SK-N-SH (cell line): Measurements from ENCODE around the gene RFPL3. TPM values are rescaled to one million over a fixed set of nuclear protein-coding genes. Genes with fewer than 3 reads are reported as not detected.

ENCODE experiments used
- CTCF ChIA-PET: fragments of 300-600, 350-600 bp; formaldehyde crosslinking; extraction: SDS; loops from one replicate; lab custom pipeline; 2021; lab: Yijun Ruan, JAX
- POLR2A ChIA-PET: fragments of 350-600 bp; sonication (Branson Sonifier 250); formaldehyde crosslinking; extraction: SDS; loops from one replicate; lab custom pipeline; 2020; ENCODE audit warnings: antibody characterized with exemption, inconsistent platforms; lab: Yijun Ruan, JAX
- DNase-seq: peaks from one replicate; pipeline ENCODE4 v3.0.0; 2012
- H2AFZ ChIP-seq: fragments of 200-600 bp; sonication (generic); 2 replicates; pipeline ENCODE4 v1.8.1; 2016; ENCODE audit warnings: antibody characterized with exemption, mild to moderate bottlenecking, low read depth
- H3F3A ChIP-seq: fragments of 200-600 bp; sonication (generic); replicated peaks from 2 replicates; pipeline ENCODE3; 2016; ENCODE audit warnings: antibody characterized with exemption, mild to moderate bottlenecking; ENCODE audit not compliant: insufficient read depth
- H3K27ac ChIP-seq, 2 experiments: fragments of 200-500 bp in 1 of 2; fragments of 200-600 bp in 1 of 2; sonication (Bioruptor generic) in 1 of 2; sonication (generic), shearing (Covaris generic) in 1 of 2; 2 replicates each; pipeline versions ENCODE4 v1.5.1 to v1.6.1; 2014 to 2016; ENCODE audit warnings: low read depth in 2 of 2, inconsistent platforms in 1 of 2, low read length in 1 of 2, mild to moderate bottlenecking in 1 of 2, mixed read lengths in 1 of 2
- H3K27me3 ChIP-seq: fragments of 200-600 bp; sonication (generic), shearing (Covaris generic); 2 replicates; pipeline ENCODE4 v1.6.1; 2016; ENCODE audit warnings: mixed run types; ENCODE audit not compliant: insufficient read depth
- H3K36me3 ChIP-seq, 2 experiments: fragments of 200-500 bp in 1 of 2; fragments of 200-600 bp in 1 of 2; sonication (Bioruptor generic) in 1 of 2; sonication (generic) in 1 of 2; replicated peaks in 1 of 2; 2 replicates each; pipeline versions ENCODE3 to v1.5.1; 2014 to 2016; ENCODE audit warnings: low read length in 1 of 2, mild to moderate bottlenecking in 1 of 2; ENCODE audit not compliant: insufficient read depth in 2 of 2, control insufficient read depth in 1 of 2
- H3K4me1 ChIP-seq, 2 experiments: fragments of 200-500 bp in 1 of 2; fragments of 200-600 bp in 1 of 2; sonication (Bioruptor generic) in 1 of 2; sonication (generic), shearing (Covaris generic) in 1 of 2; 2 replicates each; pipeline versions ENCODE4 v1.5.1 to v1.6.1; 2014 to 2016; ENCODE audit warnings: low read depth in 1 of 2, low read length in 1 of 2, mixed run types in 1 of 2; ENCODE audit not compliant: insufficient read depth in 2 of 2, control insufficient read depth in 1 of 2
- H3K4me2 ChIP-seq: fragments of 200-600 bp; sonication (generic), shearing (Covaris generic); 2 replicates; pipeline ENCODE4 v1.6.1; 2017; ENCODE audit warnings: mixed run types
- H3K4me3 ChIP-seq, 2 experiments: fragments of 200-500 bp in 1 of 2; fragments of 200-600 bp in 1 of 2; sonication (Bioruptor generic) in 1 of 2; sonication (generic), shearing (Covaris generic) in 1 of 2; 2 replicates each; pipeline versions ENCODE4 v1.5.1 to v1.8.1; 2014 to 2016; ENCODE audit warnings: low read depth in 2 of 2, inconsistent platforms in 1 of 2, low read length in 1 of 2, mild to moderate bottlenecking in 1 of 2, mixed read lengths in 1 of 2, moderate library complexity in 1 of 2
- H3K79me2 ChIP-seq: fragments of 200-600 bp; sonication (generic); 2 replicates; pipeline ENCODE4 v1.8.1; 2017; ENCODE audit warnings: mild to moderate bottlenecking; ENCODE audit not compliant: insufficient read depth
- H3K9ac ChIP-seq: fragments of 200-600 bp; sonication (generic); 2 replicates; pipeline ENCODE4 v1.6.1; 2017; ENCODE audit warnings: mixed run types
- H3K9me2 ChIP-seq: fragments of 200-600 bp; sonication (generic); 2 replicates; pipeline ENCODE4 v1.6.1; 2017; ENCODE audit warnings: mixed run types
- H3K9me3 ChIP-seq: fragments of 200-600 bp; sonication (generic); 2 replicates; pipeline ENCODE4 v1.6.1; 2017; ENCODE audit warnings: mixed run types, mild to moderate bottlenecking, moderate library complexity
- H4K20me1 ChIP-seq: fragments of 200-600 bp; sonication (generic); 2 replicates; pipeline ENCODE4 v1.6.1; 2017; ENCODE audit warnings: mild to moderate bottlenecking, mixed run types; ENCODE audit not compliant: insufficient read depth
- CHD2 ChIP-seq: fragments of 150-350 bp; IDR thresholded peaks from 2 replicates; pipeline ENCODE4 v1.6.1; 2018; ENCODE audit warnings: low read length; ENCODE audit not compliant: partially characterized antibody
- EP300 ChIP-seq, 2 experiments: IDR thresholded peaks; 2 replicates each; pipeline versions ENCODE4 v1.4.0 to v1.6.1; 2012; ENCODE audit warnings: borderline replicate concordance in 1 of 2, low read depth in 1 of 2, low read length in 1 of 2
- EZH2phosphoT487 ChIP-seq: fragments of 200-600 bp; sonication (generic); IDR thresholded peaks from 2 replicates; pipeline ENCODE4 v1.6.1; 2017; ENCODE audit warnings: low read depth, mixed run types, mild to moderate bottlenecking, antibody characterized with exemption, moderate library complexity, borderline replicate concordance
- FOXJ3 ChIP-seq: sonication (generic); formaldehyde crosslinking; IDR thresholded peaks from 2 replicates; pipeline ENCODE4 v1.5.1; 2020; ENCODE audit warnings: mild to moderate bottlenecking, missing genetic modification reagents
- GABPA ChIP-seq: IDR thresholded peaks from 2 replicates; pipeline ENCODE4 v1.4.0; 2012; ENCODE audit warnings: low read depth, mild to moderate bottlenecking
- GATA2 ChIP-seq: sonication (generic); formaldehyde crosslinking; IDR thresholded peaks from 2 replicates; pipeline ENCODE4 v1.5.0; 2020; ENCODE audit warnings: mild to moderate bottlenecking, missing genetic modification reagents
- IRF3 ChIP-seq: fragments of 150-350 bp; IDR thresholded peaks from 2 replicates; pipeline ENCODE4 v1.6.1; 2016; ENCODE audit warnings: mild to moderate bottlenecking, low read depth, low read length
- JUND ChIP-seq: IDR thresholded peaks from 2 replicates; pipeline ENCODE4 v1.4.0; 2012
- MEF2A ChIP-seq: IDR thresholded peaks from 2 replicates; pipeline ENCODE4 v1.4.0; 2012; ENCODE audit warnings: low read depth, borderline replicate concordance
- MXI1 ChIP-seq: IDR thresholded peaks from 2 replicates; pipeline ENCODE4 v1.6.1; 2012; ENCODE audit warnings: mild to moderate bottlenecking, low read depth, low read length, improper control_type of control experiment
- POLR2AphosphoS5 ChIP-seq: IDR thresholded peaks from 2 replicates; pipeline ENCODE4 v1.6.1; 2012; ENCODE audit warnings: low read depth, low read length
- RFX5 ChIP-seq: IDR thresholded peaks from 2 replicates; pipeline ENCODE4 v1.6.1; 2012; ENCODE audit warnings: mild to moderate bottlenecking, improper control_type of control experiment, low read length
- SMC3 ChIP-seq: IDR thresholded peaks from 2 replicates; pipeline ENCODE4 v1.6.1; 2012; ENCODE audit warnings: low read depth, low read length, improper control_type of control experiment
- TAF1 ChIP-seq: IDR thresholded peaks from 2 replicates; pipeline ENCODE4 v1.6.1; 2012; ENCODE audit warnings: low read depth, mild to moderate bottlenecking, low read length, moderate library complexity, borderline replicate concordance
- YY1 ChIP-seq: IDR thresholded peaks from 2 replicates; pipeline ENCODE4 v1.4.0; 2012; ENCODE audit warnings: low read depth, mild to moderate bottlenecking
- WGBS: methylation state at CpG from one replicate; pipeline ENCODE4 v1.1.6; 2017; ENCODE audit warnings: low lambda C conversion rate; 5-methylcytosine and 5-hydroxymethylcytosine counted together
- polyA plus RNA-seq, 3 experiments: library from polyadenylated mRNA; depleted of rRNA; stranded (reverse); fragments of >200 nt; gene quantifications; 2 replicates each; pipeline ENCODE4 v1.2.3, GENCODE V29; 2012
- TF ChIP-seq, protein P1 (sequence below): IDR thresholded peaks from 2 replicates; pipeline ENCODE4 v1.6.1; 2012; ENCODE audit warnings: mild to moderate bottlenecking, low read depth, low read length, moderate library complexity
- TF ChIP-seq, protein P2 (sequence below): IDR thresholded peaks from 2 replicates; pipeline ENCODE4 v1.4.0; 2012; ENCODE audit warnings: low read depth, borderline replicate concordance

Gene RFPL3
- polyA plus RNA-seq, 1 of the 3 experiments (the other 2 are of a cell fraction): not detected

- no peak for DNase-seq
- 67% methylated on average over 17 of the region's 17 CpGs for WGBS
Observed at GRCh38 chr22:32334660-32335365, 22.9 kb upstream of the RFPL3 start.

More at GRCh38 chr22:32334660-32335365, 22.9 kb upstream of the RFPL3 start:
- Histone ChIP-seq H3K4me2 (no peak overlapping the region), H3K79me2 (no peaks in the 10 kb centered on the region), H4K20me1 (no peaks in the 10 kb centered on the region), H2AFZ (no peak overlapping the region), H3K27ac (no peak overlapping the region), H3K36me3 (no peaks in the 10 kb centered on the region), H3K4me1 (peaks cover 0 to 9% of the 10 kb centered on the region in 2 experiments; a peak in 1 of 4 replicates), H3K27me3 (no peaks in the 10 kb centered on the region), H3K9me2 (no peaks in the 10 kb centered on the region), H3K4me3 (no peak overlapping the region), H3F3A (no peaks in the 10 kb centered on the region), H3K9me3 (no peaks in the 10 kb centered on the region), H3K9ac (no peak overlapping the region)
- CTCF ChIA-PET: interaction anchor here (1.3 kb wide), 1 partner anchor 133 kb away, joined by 4 read pairs; no protein-coding TSS in a partner anchor
- TF ChIP-seq YY1 (no peak), GATA2 (CRISPR knock-in tag) (no peak), GABPA (no peak), FOXJ3 (no peak), MEF2A (no peak), RFX5 (no peak), SMC3 (no peak), POLR2AphosphoS5 (no peak), EZH2phosphoT487 (no peak), MXI1 (no peak), EP300 (IDR thresholded peaks at IDR 0.05; ENCODE audit: borderline replicate concordance in 1 of 2, low read depth in 1 of 2, low read length in 1 of 2) (no peak), IRF3 (no peak), TAF1 (no peak), JUND (no peak), CHD2 (no peak)
- TF ChIP-seq, protein P1, sequence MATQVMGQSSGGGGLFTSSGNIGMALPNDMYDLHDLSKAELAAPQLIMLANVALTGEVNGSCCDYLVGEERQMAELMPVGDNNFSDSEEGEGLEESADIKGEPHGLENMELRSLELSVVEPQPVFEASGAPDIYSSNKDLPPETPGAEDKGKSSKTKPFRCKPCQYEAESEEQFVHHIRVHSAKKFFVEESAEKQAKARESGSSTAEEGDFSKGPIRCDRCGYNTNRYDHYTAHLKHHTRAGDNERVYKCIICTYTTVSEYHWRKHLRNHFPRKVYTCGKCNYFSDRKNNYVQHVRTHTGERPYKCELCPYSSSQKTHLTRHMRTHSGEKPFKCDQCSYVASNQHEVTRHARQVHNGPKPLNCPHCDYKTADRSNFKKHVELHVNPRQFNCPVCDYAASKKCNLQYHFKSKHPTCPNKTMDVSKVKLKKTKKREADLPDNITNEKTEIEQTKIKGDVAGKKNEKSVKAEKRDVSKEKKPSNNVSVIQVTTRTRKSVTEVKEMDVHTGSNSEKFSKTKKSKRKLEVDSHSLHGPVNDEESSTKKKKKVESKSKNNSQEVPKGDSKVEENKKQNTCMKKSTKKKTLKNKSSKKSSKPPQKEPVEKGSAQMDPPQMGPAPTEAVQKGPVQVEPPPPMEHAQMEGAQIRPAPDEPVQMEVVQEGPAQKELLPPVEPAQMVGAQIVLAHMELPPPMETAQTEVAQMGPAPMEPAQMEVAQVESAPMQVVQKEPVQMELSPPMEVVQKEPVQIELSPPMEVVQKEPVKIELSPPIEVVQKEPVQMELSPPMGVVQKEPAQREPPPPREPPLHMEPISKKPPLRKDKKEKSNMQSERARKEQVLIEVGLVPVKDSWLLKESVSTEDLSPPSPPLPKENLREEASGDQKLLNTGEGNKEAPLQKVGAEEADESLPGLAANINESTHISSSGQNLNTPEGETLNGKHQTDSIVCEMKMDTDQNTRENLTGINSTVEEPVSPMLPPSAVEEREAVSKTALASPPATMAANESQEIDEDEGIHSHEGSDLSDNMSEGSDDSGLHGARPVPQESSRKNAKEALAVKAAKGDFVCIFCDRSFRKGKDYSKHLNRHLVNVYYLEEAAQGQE: no peak
- TF ChIP-seq, protein P2, sequence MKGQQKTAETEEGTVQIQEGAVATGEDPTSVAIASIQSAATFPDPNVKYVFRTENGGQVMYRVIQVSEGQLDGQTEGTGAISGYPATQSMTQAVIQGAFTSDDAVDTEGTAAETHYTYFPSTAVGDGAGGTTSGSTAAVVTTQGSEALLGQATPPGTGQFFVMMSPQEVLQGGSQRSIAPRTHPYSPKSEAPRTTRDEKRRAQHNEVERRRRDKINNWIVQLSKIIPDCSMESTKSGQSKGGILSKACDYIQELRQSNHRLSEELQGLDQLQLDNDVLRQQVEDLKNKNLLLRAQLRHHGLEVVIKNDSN: no peak
- POLR2A ChIA-PET: no interaction called here
